Effector memory CD8-positive, alpha-beta T cell (primary cell): ENCODE measurements around the gene ADAMTS14.

Source experiments
- ATAC-seq: fragments of 150-1000 bp; cut with Tn5 transposase; replicated peaks from 2 replicates; pipeline ENCODE4 v1.10.0; 2021; ENCODE audit warnings: mild to moderate bottlenecking, moderate library complexity
- DNase-seq, 3 experiments: peaks; one replicate each; pipeline ENCODE4 v3.0.0; 2021
- H3K27ac Mint-ChIP-seq, 2 donors: one replicate each; pipeline ENCODE4 v1.8.0; 2022; ENCODE audit warnings: mild to moderate bottlenecking in 2 of 2, mixed read lengths in 2 of 2, moderate library complexity in 2 of 2
- H3K27me3 Mint-ChIP-seq, 2 donors: one replicate each; pipeline ENCODE4 v1.8.0; 2022; ENCODE audit warnings: mixed read lengths in 2 of 2
- H3K36me3 Mint-ChIP-seq: one replicate; pipeline ENCODE4 v1.8.0; 2022; ENCODE audit warnings: mild to moderate bottlenecking, moderate library complexity, mixed read lengths; ENCODE audit not compliant: insufficient read depth
- H3K4me1 Mint-ChIP-seq, 2 donors: one replicate each; pipeline ENCODE4 v1.8.0; 2022; ENCODE audit warnings: low read depth in 2 of 2, mixed read lengths in 2 of 2
- H3K4me3 Mint-ChIP-seq, 2 donors: one replicate each; pipeline ENCODE4 v1.8.0; 2022; ENCODE audit warnings: mild to moderate bottlenecking in 2 of 2, mixed read lengths in 2 of 2, moderate library complexity in 2 of 2
- H3K9me3 Mint-ChIP-seq, 2 donors: one replicate each; pipeline ENCODE4 v1.8.0; 2022; ENCODE audit warnings: mixed read lengths in 2 of 2

The ADAMTS14 gene

GRCh38 chr10:70744617-70745143 lies 72.4 kb downstream of the ADAMTS14 start:
- Mint-ChIP-seq H3K9me3 (no peaks in the 10 kb centered on the region), H3K4me1 (peaks cover 5 to 10% of the 10 kb centered on the region in 2 donors), H3K36me3 (no peaks in the 10 kb centered on the region), H3K4me3 (no peak overlapping the region), H3K27me3 (no peaks in the 10 kb centered on the region), H3K27ac (peak overlapping the region in 1 of 2 donors; percentile 23)
- no peak for ATAC-seq
- no peak for DNase-seq

GRCh38 chr10:70745555-70745954 lies 73.2 kb downstream of the ADAMTS14 start:
- H3K27ac Mint-ChIP-seq, result no peak overlapping the region
- peaks cover 5 to 10% of the 10 kb centered on the region in 2 donors for H3K4me1 Mint-ChIP-seq

DNA sequence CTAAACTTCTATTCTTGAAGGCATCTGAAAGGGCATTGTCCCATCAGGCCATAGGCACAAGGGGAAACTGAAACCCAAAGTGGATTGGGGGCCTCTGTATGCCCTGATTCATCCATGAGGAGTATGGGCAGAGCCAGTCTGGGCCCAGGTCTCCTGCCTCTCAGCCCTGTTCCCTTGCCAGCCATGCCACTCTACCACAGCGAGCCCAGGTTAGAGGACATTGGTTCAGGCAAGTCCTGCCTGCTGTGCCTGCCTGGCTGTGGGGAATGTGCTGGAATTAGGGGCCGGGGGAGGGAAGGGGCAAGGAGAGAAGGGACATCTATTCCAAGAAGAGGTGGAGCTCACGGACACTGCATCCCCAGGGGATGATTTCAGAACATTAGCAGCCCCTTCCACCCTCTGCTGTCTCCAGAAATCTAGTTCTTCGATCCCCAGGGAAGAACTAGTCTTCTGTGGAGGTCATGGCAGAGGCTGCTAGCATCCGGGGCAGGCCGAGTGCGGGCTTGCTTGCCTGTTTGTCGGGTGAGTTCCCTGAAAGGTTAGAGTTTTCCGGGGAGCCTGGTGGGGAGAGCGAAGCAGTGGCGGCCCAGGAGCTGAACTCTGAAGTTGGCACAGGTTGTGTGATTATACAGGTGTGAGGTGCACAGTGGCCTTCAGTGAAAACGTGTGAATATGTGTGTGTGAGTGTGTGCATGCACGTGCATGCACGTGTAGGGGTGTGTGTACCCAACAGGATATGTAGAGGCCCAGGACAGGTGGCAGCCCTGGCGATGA lies 75.1 kb downstream of the ADAMTS14 start:
- no peaks in the 10 kb centered on the region for H3K9me3 Mint-ChIP-seq
- H3K4me3 Mint-ChIP-seq, result no peak overlapping the region
- H3K36me3 Mint-ChIP-seq, result no peaks in the 10 kb centered on the region
- ATAC-seq, result no peak
- no peaks in the 10 kb centered on the region for H3K27me3 Mint-ChIP-seq
- H3K27ac Mint-ChIP-seq, result peak overlapping the region in 1 of 2 donors; percentile 35
- DNase-seq, result no peak
- peaks cover 5 to 10% of the 10 kb centered on the region in 2 donors for H3K4me1 Mint-ChIP-seq

More at GRCh38 chr10:70745555-70745954, 73.2 kb downstream of the ADAMTS14 start:
- Mint-ChIP-seq H3K4me3 (no peak overlapping the region), H3K27me3 (no peaks in the 10 kb centered on the region), H3K36me3 (no peaks in the 10 kb centered on the region), H3K9me3 (no peaks in the 10 kb centered on the region)
- no peak for DNase-seq
- ATAC-seq, result no peak

- Mint-ChIP-seq H3K4me3 (no peak overlapping the region), H3K9me3 (no peaks in the 10 kb centered on the region), H3K27ac (peak overlapping the region in 1 of 2 donors; percentile 35), H3K36me3 (no peaks in the 10 kb centered on the region), H3K4me1 (peaks cover 3 to 6% of the 10 kb centered on the region in 2 donors), H3K27me3 (no peaks in the 10 kb centered on the region)
- ATAC-seq, result no peak
- DNase-seq, result no peak
Observed at GRCh38 chr10:70748305-70748704, 76.0 kb downstream of the ADAMTS14 start.

DNA sequence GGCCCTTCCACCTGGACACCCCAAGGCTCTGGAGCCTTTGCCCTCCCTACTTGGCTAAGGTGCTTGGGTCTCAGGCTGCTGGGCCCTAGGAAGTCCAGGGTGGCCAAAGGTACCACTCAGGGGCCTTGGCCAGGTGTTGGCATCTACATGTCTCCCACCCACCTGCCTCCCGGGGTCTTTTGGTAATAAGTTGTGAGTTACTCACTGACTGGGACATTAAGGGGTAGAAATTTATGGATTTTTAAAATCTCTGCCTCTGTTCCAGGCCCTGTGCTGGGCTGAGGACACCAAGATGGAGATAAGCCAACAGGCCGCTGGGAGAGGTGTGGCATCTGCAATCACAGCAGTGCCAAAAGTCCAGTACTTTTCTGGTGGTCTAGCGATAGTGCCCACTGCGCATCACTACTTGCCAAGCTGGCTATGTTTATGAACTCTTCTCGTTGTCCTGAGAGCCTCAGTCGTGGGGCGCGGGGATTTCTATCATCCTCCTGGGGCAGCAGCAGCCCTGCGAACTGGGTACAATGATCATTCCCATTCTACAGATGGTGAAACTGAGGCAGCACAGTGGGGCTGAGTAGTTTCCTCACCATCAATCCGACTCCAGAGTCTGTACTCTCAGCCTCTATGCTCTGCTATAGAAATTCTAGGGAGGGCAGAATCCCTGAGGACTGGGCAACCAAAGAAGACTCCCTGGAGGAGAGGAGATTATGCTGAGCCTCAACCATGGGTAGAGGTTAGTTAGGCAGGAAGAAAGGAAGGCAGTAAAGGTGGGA lies 76.7 kb downstream of the ADAMTS14 start:
- Mint-ChIP-seq H3K36me3 (no peaks in the 10 kb centered on the region), H3K4me1 (peaks cover 3 to 6% of the 10 kb centered on the region in 2 donors), H3K9me3 (no peaks in the 10 kb centered on the region), H3K27ac (no peak overlapping the region), H3K4me3 (no peak overlapping the region), H3K27me3 (no peaks in the 10 kb centered on the region)
- no peak for DNase-seq
- ATAC-seq, result no peak

DNA sequence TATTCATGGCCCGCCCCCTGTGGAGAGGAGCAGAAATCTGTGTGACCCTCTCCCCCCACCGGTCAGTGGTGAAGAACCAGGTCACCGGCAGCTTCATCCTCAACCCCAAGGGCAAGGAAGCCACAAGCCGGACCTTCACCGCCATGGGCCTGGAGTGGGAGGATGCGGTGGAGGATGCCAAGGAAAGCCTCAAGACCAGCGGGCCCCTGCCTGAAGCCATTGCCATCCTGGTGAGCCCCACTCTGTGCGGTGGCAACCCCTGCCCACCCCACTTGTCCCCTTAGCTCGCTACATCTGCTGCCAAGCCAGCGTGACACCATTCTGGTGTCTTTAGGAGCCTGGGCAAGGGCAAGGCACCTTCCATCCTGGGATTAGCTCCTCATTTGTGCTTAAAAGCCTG lies 77.5 kb downstream of the ADAMTS14 start:
- H3K4me3 Mint-ChIP-seq, result no peak overlapping the region
- no peak overlapping the region for H3K27ac Mint-ChIP-seq
- no peak for ATAC-seq
- H3K27me3 Mint-ChIP-seq, result no peaks in the 10 kb centered on the region
- H3K9me3 Mint-ChIP-seq, result no peaks in the 10 kb centered on the region
- no peak for DNase-seq
- H3K4me1 Mint-ChIP-seq, result peaks cover 3% of the 10 kb centered on the region in 2 donors
- H3K36me3 Mint-ChIP-seq, result no peaks in the 10 kb centered on the region

GRCh38 chr10:70750156-70750703 lies 77.9 kb downstream of the ADAMTS14 start:
- H3K9me3 Mint-ChIP-seq, result no peaks in the 10 kb centered on the region

DNA sequence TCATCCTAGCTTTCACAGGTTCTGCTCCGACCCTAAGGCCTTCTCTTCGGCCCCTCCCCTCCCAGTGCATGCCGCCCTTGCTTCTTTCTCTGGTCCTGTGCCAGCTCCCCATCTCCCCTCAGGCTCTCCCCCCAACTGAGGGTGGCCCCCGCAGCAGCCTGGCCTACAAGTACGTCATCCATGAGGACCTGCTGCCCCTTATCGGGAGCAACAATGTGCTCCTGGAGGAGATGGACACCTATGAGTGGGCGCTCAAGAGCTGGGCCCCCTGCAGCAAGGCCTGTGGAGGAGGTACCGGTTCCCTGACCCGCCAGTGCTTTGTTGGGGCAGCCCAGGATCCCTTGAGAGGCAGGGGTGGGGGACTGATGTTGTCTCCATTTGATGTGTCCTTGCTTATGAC lies 79.0 kb downstream of the ADAMTS14 start:
- H3K36me3 Mint-ChIP-seq, result no peaks in the 10 kb centered on the region
- no peak for DNase-seq
- H3K9me3 Mint-ChIP-seq, result no peaks in the 10 kb centered on the region
- no peaks in the 10 kb centered on the region for H3K27me3 Mint-ChIP-seq
- H3K4me3 Mint-ChIP-seq, result no peak overlapping the region
- H3K4me1 Mint-ChIP-seq, result peaks cover 0 to 3% of the 10 kb centered on the region in 2 donors
- no peak for ATAC-seq
- peak overlapping the region in 1 of 2 donors; percentile 49 for H3K27ac Mint-ChIP-seq

More at GRCh38 chr10:70750156-70750703, 77.9 kb downstream of the ADAMTS14 start:
- no peak overlapping the region for H3K4me3 Mint-ChIP-seq
- no peak overlapping the region for H3K27ac Mint-ChIP-seq
- no peaks in the 10 kb centered on the region for H3K27me3 Mint-ChIP-seq
- no peak for DNase-seq
- no peak for ATAC-seq
- H3K4me1 Mint-ChIP-seq, result peaks cover under 1 to 3% of the 10 kb centered on the region in 2 donors
- H3K36me3 Mint-ChIP-seq, result no peaks in the 10 kb centered on the region

DNA sequence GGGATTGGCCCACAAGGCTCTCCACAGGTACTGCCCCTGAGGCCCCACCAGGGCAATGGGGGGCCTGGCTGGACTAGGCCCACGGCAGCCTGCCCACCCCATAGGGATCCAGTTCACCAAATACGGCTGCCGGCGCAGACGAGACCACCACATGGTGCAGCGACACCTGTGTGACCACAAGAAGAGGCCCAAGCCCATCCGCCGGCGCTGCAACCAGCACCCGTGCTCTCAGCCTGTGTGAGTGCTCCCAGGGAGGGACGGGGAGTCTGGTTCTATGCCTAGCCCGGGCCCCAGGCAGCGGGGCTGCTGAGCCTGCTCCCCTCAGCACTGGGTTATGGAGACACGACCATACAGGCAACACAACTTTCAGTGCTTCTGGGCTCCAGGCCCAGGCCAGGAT lies 79.7 kb downstream of the ADAMTS14 start:
- Mint-ChIP-seq H3K36me3 (no peaks in the 10 kb centered on the region), H3K9me3 (no peaks in the 10 kb centered on the region), H3K4me1 (peaks cover 0 to 3% of the 10 kb centered on the region in 2 donors), H3K27me3 (no peaks in the 10 kb centered on the region), H3K4me3 (no peak overlapping the region), H3K27ac (peak overlapping the region in 1 of 2 donors; percentile 49)
- DNase-seq (no peak), ATAC-seq (no peak)

GRCh38 chr10:70752571-70752970 lies 80.3 kb downstream of the ADAMTS14 start:
- peaks cover 0 to 3% of the 10 kb centered on the region in 2 donors for H3K4me1 Mint-ChIP-seq
- H3K9me3 Mint-ChIP-seq, result no peaks in the 10 kb centered on the region
- no peak overlapping the region for H3K4me3 Mint-ChIP-seq
- no peaks in the 10 kb centered on the region for H3K36me3 Mint-ChIP-seq
- H3K27me3 Mint-ChIP-seq, result no peaks in the 10 kb centered on the region
- DNase-seq, result no peak
- H3K27ac Mint-ChIP-seq, result no peak overlapping the region
- no peak for ATAC-seq

DNA sequence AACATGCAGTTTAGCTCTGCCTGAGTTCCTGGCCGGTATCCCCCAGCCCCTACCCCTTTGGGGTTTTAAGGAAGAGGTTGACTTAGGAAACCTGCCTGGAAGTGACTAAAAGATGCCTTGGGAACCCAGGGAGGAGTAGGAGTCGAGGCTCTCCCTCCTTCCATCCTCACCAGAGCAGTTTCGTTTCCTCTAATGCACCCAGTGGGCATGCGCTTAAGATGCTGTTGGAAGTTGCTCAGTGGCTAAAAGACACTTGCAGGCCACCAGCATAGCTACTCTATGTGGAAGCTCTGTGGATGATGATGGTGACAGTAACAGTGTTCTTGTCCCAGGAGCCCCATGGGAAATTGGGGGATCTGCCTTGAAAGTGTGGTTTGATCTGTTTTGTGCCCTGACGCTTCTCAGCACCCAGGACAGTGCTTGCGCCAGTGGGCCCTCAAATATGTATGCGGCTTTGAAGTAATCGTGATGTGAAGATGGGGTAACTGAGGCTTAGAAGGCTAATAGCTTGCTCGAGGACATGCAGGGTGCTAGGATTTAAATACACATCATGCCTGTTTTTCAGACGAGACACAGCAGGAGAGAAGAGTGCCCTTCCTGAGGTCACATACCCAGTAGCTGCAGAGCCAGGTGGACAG lies 80.8 kb downstream of the ADAMTS14 start:
- ATAC-seq (no peak), DNase-seq (no peak)
- Mint-ChIP-seq H3K9me3 (no peaks in the 10 kb centered on the region), H3K4me1 (peaks cover 0 to 3% of the 10 kb centered on the region in 2 donors), H3K27me3 (no peaks in the 10 kb centered on the region), H3K36me3 (no peaks in the 10 kb centered on the region), H3K4me3 (no peak overlapping the region), H3K27ac (no peak overlapping the region)

- Mint-ChIP-seq H3K4me1 (peaks cover 5 to 9% of the 10 kb centered on the region in 2 donors), H3K4me3 (no peak overlapping the region)
Observed at GRCh38 chr10:70753841-70754621, 81.7 kb downstream of the ADAMTS14 start.

More at GRCh38 chr10:70753841-70754621, 81.7 kb downstream of the ADAMTS14 start:
- DNase-seq (no peak), ATAC-seq (no peak)
- no peaks in the 10 kb centered on the region for H3K27me3 Mint-ChIP-seq
- H3K27ac Mint-ChIP-seq, result no peak overlapping the region
- H3K9me3 Mint-ChIP-seq, result no peaks in the 10 kb centered on the region
- H3K36me3 Mint-ChIP-seq, result no peaks in the 10 kb centered on the region
